IMR-90 (cell line): Measurements from ENCODE around the gene SETD6.

Experiments
- CEBPB ChIP-seq: IDR thresholded peaks from 2 replicates; pipeline ENCODE4 v1.6.1; 2012; ENCODE audit warnings: low read depth, low read length, improper control_type of control experiment
- CTCF ChIP-seq: conservative IDR thresholded peaks from 2 replicates; pipeline ENCODE4 v1.5.1; 2012; ENCODE audit warnings: mild to moderate bottlenecking, low read depth, low read length, improper control_type of control experiment
- MXI1 ChIP-seq: IDR thresholded peaks from 2 replicates; pipeline ENCODE4 v1.6.1; 2012; ENCODE audit warnings: low read depth, mild to moderate bottlenecking, low read length, moderate library complexity, borderline replicate concordance
- POLR2A ChIP-seq: IDR thresholded peaks from 2 replicates; pipeline ENCODE4 v1.6.1; 2012; ENCODE audit warnings: mild to moderate bottlenecking, low read depth, low read length

GRCh38 chr16:58499092-58499511, 16.2 kb upstream of the SETD6 start:
- TF ChIP-seq CTCF (no peak), MXI1 (no peak), POLR2A (no peak), CEBPB (no peak)
